GM10266 (cell line): ENCODE results near the gene BICC1.

Experiments used
- DNase-seq: peaks from one replicate; pipeline ENCODE4 v3.0.0; 2012; ENCODE audit errors: extremely low spot score
- CTCF ChIP-seq: IDR thresholded peaks from 2 replicates; pipeline ENCODE4 v1.5.1; 2012; ENCODE audit warnings: mild to moderate bottlenecking, low read depth; ENCODE audit not compliant: control insufficient read depth, insufficient read depth; ENCODE audit errors: missing control alignments

The BICC1 gene

GRCh38 chr10:58573144-58573543 is 60.5 kb downstream of the BICC1 start:
- no peak for DNase-seq
- TF ChIP-seq CTCF, result no peak

GRCh38 chr10:58574058-58574457 is 61.4 kb downstream of the BICC1 start:
- TF ChIP-seq CTCF, result no peak
- DNase-seq, result no peak

- DNase-seq, result no peak
- no peak for TF ChIP-seq CTCF
Measured at GRCh38 chr10:58575491-58575890, 62.8 kb downstream of the BICC1 start.

DNA sequence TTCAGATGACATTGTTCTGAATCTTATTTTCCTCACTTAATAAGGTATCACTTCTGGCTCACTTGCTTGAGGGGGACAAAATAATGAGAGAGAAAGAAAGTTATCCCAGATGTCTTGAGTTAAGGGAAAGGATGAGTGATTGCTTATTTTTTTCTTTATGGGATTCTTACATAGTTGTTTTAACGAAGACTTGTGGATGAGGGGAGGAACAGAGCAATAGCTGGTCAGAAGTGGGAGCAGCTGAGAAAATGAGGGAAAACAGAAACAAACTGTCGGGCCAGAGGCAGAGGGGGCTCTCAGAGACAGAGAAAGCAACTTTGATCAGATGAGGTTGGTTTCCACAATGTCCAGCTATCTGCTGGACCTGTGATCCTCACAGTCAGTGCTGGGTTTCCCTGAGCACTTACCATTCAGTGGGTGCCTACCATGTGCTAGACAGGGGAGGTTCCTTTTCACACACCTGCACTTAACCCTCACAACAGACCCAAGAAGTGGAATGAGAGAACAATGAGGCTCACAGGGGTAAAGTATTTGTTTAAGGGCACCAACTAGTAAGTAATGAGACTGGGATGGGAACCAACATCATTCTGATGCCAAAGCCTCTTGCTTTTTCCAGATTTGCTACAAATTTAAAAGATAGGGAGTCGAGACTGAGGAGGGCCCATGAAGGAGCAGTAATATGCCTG is 64.2 kb downstream of the BICC1 start:
- no peak for DNase-seq
- no peak for TF ChIP-seq CTCF

DNA sequence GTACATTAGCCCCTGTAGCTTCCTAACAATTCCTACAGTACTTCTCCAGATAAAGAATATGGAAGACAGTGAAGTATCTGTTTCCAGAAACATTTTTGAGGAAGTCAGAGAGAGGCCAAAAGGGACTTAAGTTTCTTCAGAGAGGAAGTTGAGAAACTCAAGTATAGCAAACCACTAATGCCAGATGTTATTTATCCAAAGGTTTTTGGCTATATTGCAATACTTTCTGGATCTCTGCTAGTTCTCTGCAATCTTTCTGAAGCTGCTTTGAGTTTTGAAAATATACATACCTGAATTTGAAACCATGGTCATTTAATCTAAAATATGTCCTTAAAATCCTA is 64.7 kb downstream of the BICC1 start:
- no peak for TF ChIP-seq CTCF

GRCh38 chr10:58578366-58578765 is 65.7 kb downstream of the BICC1 start:
- no peak for TF ChIP-seq CTCF
- no peak for DNase-seq

More for the DNA sequence above, 64.7 kb downstream of the BICC1 start:
- DNase-seq, result no peak

- no peak for TF ChIP-seq CTCF
- no peak for DNase-seq
Measured at GRCh38 chr10:58579011-58579655, 66.5 kb downstream of the BICC1 start.
